Esophagus muscularis mucosa (tissue), 4 donors: ENCODE measurements around the gene HACE1. TPM values are rescaled to one million over a fixed set of nuclear protein-coding genes. Genes with fewer than 3 reads are reported as not detected.
"Not testable (repeated sequence)": the region's sequence is repeated elsewhere in the genome, so short reads cannot be mapped to it uniquely, and the experiment has no call there.

ENCODE experiments used
- DNase-seq: peaks from one replicate; pipeline ENCODE4 v3.0.0-alpha.2; 2017; ENCODE audit errors: extremely low spot score
- H3K27ac ChIP-seq, 4 donors: fragments of 200-600 bp; sonication (generic); replicated peaks in 1 of 4; 1 replicate in 3 of 4; 2 replicates in 1 of 4; pipeline ENCODE4 v1.5.1; 2016 to 2019; ENCODE audit warnings: mild to moderate bottlenecking in 1 of 4
- H3K27me3 ChIP-seq, 4 donors: fragments of 200-600 bp; sonication (generic); one replicate each; pipeline versions ENCODE4 v1.5.1 to v1.6.0; 2016 to 2019
- H3K36me3 ChIP-seq, 4 donors: fragments of 200-600 bp; sonication (generic); one replicate each; pipeline ENCODE4 v1.5.1; 2016 to 2019
- H3K4me1 ChIP-seq, 4 donors: fragments of 200-600 bp; sonication (generic); one replicate each; pipeline ENCODE4 v1.5.1; 2016 to 2019
- H3K4me3 ChIP-seq, 4 donors: fragments of 200-600 bp; sonication (generic); 1 replicate in 2 of 4; 2 replicates in 2 of 4; pipeline ENCODE4 v1.5.1; 2016 to 2019; ENCODE audit warnings: mild to moderate bottlenecking in 4 of 4, moderate library complexity in 1 of 4
- H3K9me3 ChIP-seq, 4 donors: fragments of 200-600 bp; sonication (generic); 1 replicate in 3 of 4; 2 replicates in 1 of 4; pipeline ENCODE4 v1.5.1; 2016 to 2019
- CTCF ChIP-seq, 3 experiments: fragments of 200-600 bp in 2 of 3; fragments of 450-650 bp in 1 of 3; sonication (generic) in 2 of 3; IDR thresholded peaks; one replicate each; pipeline ENCODE4 v1.5.1; 2017 to 2019; ENCODE audit warnings: antibody characterized with exemption in 3 of 3, mild to moderate bottlenecking in 2 of 3, moderate library complexity in 1 of 3
- EP300 ChIP-seq: sonication (generic); formaldehyde crosslinking; IDR thresholded peaks from one replicate; pipeline ENCODE4 v1.6.1; 2017; ENCODE audit warnings: antibody characterized with exemption
- POLR2A ChIP-seq: fragments of 450-650 bp; IDR thresholded peaks from one replicate; pipeline ENCODE4 v1.6.1; 2017; ENCODE audit warnings: antibody characterized with exemption, moderate library complexity, mild to moderate bottlenecking, low read depth
- POLR2AphosphoS5 ChIP-seq, 2 donors: sonication (generic); formaldehyde crosslinking; IDR thresholded peaks; one replicate each; pipeline ENCODE4 v1.6.1; 2017; ENCODE audit warnings: antibody characterized with exemption in 2 of 2
- WGBS: methylation state at CpG from one replicate; pipeline ENCODE4 v1.1.5; 2018; 5-methylcytosine and 5-hydroxymethylcytosine counted together
- intact Hi-C: fragments of 100-400 bp; cut with DNase I; formaldehyde crosslinking; loops from one replicate; pipeline ENCODE4 v1.15.1; 2023
- total RNA-seq, 4 donors: library from RNA; depleted of rRNA; stranded (reverse); fragments of >200 nt; gene quantifications; one replicate each; pipeline versions ENCODE4 v1.1.0 to v1.2.1, GENCODE V29; 2016

The HACE1 gene
- 10 to 100 TPM; 11.4 to 21.5 (median 18.7) TPM for total RNA-seq

GRCh38 chr6:104859225-104860146 is at the start of gene HACE1:
HACE1 (minus strand) TSS chr6:104859919; CDS start chr6:104859642, 277 bp downstream.
- H3K9me3 ChIP-seq, result no peaks in the 10 kb centered on the region
- H3K36me3 ChIP-seq, result no peaks in the 10 kb centered on the region
- peak; percentile 96 for DNase-seq
- intact Hi-C loops, result loop anchor here (10.0 kb wide), 1 partner anchor 1465 kb away; the partner anchor contains the start of gene ATG5
- H3K27ac ChIP-seq, result peak within 1 kb of the TSS; percentile 83 to 87 (median 84)
- H3K4me1 ChIP-seq, result peaks cover 5 to 11% (median 10%) of the 10 kb centered on the region in 4 donors
- TF ChIP-seq CTCF (IDR thresholded peaks at IDR 0.05), result peak in 2 of 3 experiments; percentile 20 to 30
- peak; percentile 22 for TF ChIP-seq EP300
- TF ChIP-seq POLR2AphosphoS5 (IDR thresholded peaks at IDR 0.05), result peak; percentile 84 to 90
- TF ChIP-seq POLR2A, result no peak
- no peaks in the 10 kb centered on the region for H3K27me3 ChIP-seq
- under 1% methylated on average over 26 of the region's 89 CpGs for WGBS
- peak within 1 kb of the TSS; percentile 79 to 99 (median 92) for H3K4me3 ChIP-seq

GRCh38 chr6:104908888-104909525 is 49.3 kb upstream of the HACE1 start:
- Histone ChIP-seq H3K4me3 (no peak overlapping the region), H3K27ac (no peak overlapping the region), H3K27me3 (no peaks in the 10 kb centered on the region), H3K4me1 (no peaks in the 10 kb centered on the region), H3K9me3 (peaks cover 0 to 8% (median 6%) of the 10 kb centered on the region in 4 donors), H3K36me3 (no peaks in the 10 kb centered on the region)
- TF ChIP-seq EP300 (no peak), CTCF (IDR thresholded peaks at IDR 0.05) (no peak), POLR2AphosphoS5 (IDR thresholded peaks at IDR 0.05) (no peak), POLR2A (no peak)
- DNase-seq, result no peak
- 97% methylated on average over 2 of the region's 2 CpGs for WGBS
- intact Hi-C loops, result no loop called here

- DNase-seq, result no peak
- intact Hi-C loops, result no loop called here
- peaks cover 0 to 12% (median 6%) of the 10 kb centered on the region in 4 donors for H3K9me3 ChIP-seq
- H3K27me3 ChIP-seq, result no peaks in the 10 kb centered on the region
- H3K4me1 ChIP-seq, result no peaks in the 10 kb centered on the region
- H3K27ac ChIP-seq, result no peak overlapping the region
- no peaks in the 10 kb centered on the region for H3K36me3 ChIP-seq
- no peak overlapping the region for H3K4me3 ChIP-seq
- TF ChIP-seq POLR2A (no peak), CTCF (IDR thresholded peaks at IDR 0.05) (no peak)
- WGBS, result 87% methylated on average over 6 of the region's 6 CpGs
These were observed 48.5 kb upstream of the HACE1 start for GRCh38 chr6:104908031-104908887.

GRCh38 chr6:104898893-104899292 is 39.2 kb upstream of the HACE1 start:
- intact Hi-C loops, H3K27me3 ChIP-seq, DNase-seq, H3K27ac ChIP-seq, H3K4me3 ChIP-seq, H3K36me3 ChIP-seq, H3K4me1 ChIP-seq: not testable (repeated sequence)
- 89% methylated on average over 7 of the region's 7 CpGs for WGBS
- H3K9me3 ChIP-seq, result peaks cover 0 to 11% (median 1%) of the 10 kb centered on the region in 4 donors

GRCh38 chr6:104896914-104897313 is 37.2 kb upstream of the HACE1 start:
- Histone ChIP-seq H3K27ac (no peak overlapping the region), H3K36me3 (no peaks in the 10 kb centered on the region), H3K27me3 (peaks cover 0 to 3% (median 0%) of the 10 kb centered on the region in 4 donors), H3K4me3 (no peak overlapping the region), H3K9me3 (no peaks in the 10 kb centered on the region), H3K4me1 (no peaks in the 10 kb centered on the region)
- 72% methylated on average over 5 of the region's 5 CpGs for WGBS
- intact Hi-C loops, result no loop called here
- TF ChIP-seq POLR2AphosphoS5 (IDR thresholded peaks at IDR 0.05) (no peak), POLR2A (no peak), EP300 (no peak), CTCF (IDR thresholded peaks at IDR 0.05) (peak in 2 of 3 experiments; percentile 14 to 15)
- no peak for DNase-seq
